Activated CD4-positive, alpha-beta T cell treated with anti-CD3 and anti-CD28 coated beads, Interleukin-2, amount 10 ng/mL, durations not matched to agents 7 days and 5 days (primary cell): Measurements from ENCODE around the gene TMEM135. TPM values are rescaled to one million over a fixed set of nuclear protein-coding genes. Genes with fewer than 3 reads are reported as not detected.

Experiments
- CTCF ChIA-PET: fragments of 350-600 bp; sonication (Branson Sonifier 250); formaldehyde crosslinking; loops from one replicate; lab custom pipeline; 2021; ENCODE audit warnings: antibody characterized with exemption; lab: Charles Lee
- POLR2A ChIA-PET: fragments of 350-600 bp; sonication (Branson Sonifier 250); formaldehyde crosslinking; loops from one replicate; lab custom pipeline; 2021; ENCODE audit warnings: antibody characterized with exemption; lab: Charles Lee
- DNase-seq: peaks from one replicate; pipeline ENCODE4 v3.0.0-alpha.2; 2020
- H3K27ac Mint-ChIP-seq: one replicate; pipeline ENCODE4 v1.8.0; 2021; ENCODE audit warnings: mild to moderate bottlenecking, moderate library complexity, mixed read lengths
- H3K27me3 Mint-ChIP-seq: one replicate; pipeline ENCODE4 v1.8.0; 2021; ENCODE audit warnings: mixed read lengths
- H3K36me3 Mint-ChIP-seq: one replicate; pipeline ENCODE4 v1.8.0; 2021; ENCODE audit warnings: low read depth, mixed read lengths
- H3K4me1 Mint-ChIP-seq: one replicate; pipeline ENCODE4 v1.8.0; 2021; ENCODE audit warnings: mixed read lengths
- H3K4me3 Mint-ChIP-seq: one replicate; pipeline ENCODE4 v1.8.0; 2021; ENCODE audit warnings: mild to moderate bottlenecking, moderate library complexity, mixed read lengths
- H3K9me3 Mint-ChIP-seq: one replicate; pipeline ENCODE4 v1.8.0; 2021; ENCODE audit warnings: mixed read lengths
- total RNA-seq, 2 experiments: library from RNA; stranded (reverse); gene quantifications; one replicate each; pipeline ENCODE4 v1.2.3, GENCODE V29; 2021

Gene TMEM135
- total RNA-seq, 2 experiments from 2014 or later: 32.9 to 33.1 TPM

DNA sequence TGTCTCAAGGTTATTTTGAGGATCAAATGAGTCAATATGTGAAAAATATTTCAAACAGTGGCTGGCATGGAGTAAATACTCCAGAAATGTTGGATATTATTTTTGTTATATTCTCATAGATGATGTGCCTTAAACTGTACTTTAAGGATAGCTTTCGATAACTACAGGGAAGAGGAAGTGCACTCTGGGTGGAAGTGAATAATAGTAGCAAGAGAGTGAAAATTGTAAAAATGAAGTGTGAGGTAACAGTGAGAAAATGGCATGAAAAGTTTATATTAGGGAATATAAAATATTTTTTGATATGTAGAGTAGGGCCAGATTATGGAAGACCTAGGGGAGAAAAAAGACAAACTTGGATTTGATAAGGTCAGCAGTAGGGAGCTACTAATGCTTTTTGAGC, 258.9 kb downstream of the TMEM135 start:
- H3K27ac Mint-ChIP-seq: no peak overlapping the region
- POLR2A ChIA-PET: no interaction called here
- H3K36me3 Mint-ChIP-seq: peaks cover 1% of the 10 kb centered on the region
- H3K27me3 Mint-ChIP-seq: no peaks in the 10 kb centered on the region
- H3K4me1 Mint-ChIP-seq: peaks cover 13% of the 10 kb centered on the region
- DNase-seq: no peak
- no peaks in the 10 kb centered on the region for H3K9me3 Mint-ChIP-seq
- no peak overlapping the region for H3K4me3 Mint-ChIP-seq
- CTCF ChIA-PET: no interaction called here

DNA sequence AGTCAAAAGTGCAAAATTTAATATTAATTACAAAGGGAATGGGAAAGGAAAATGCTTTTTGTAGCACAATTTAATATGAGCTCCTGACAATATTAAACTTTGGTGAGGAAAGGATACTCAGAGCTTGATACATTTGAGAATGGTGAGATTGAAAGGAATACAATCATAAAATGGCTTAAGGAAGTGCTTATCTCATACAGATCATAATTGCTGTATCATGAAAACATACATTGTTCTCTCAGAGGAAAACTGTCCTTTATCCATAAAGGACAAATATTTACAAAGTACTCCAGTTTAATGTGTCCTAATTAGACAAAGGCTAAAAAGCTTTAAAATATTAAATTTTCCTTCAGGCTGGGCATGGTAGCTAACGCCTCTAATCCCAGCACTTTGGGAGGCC, 260.4 kb downstream of the TMEM135 start:
- no peaks in the 10 kb centered on the region for H3K27me3 Mint-ChIP-seq
- peaks cover 1% of the 10 kb centered on the region for H3K36me3 Mint-ChIP-seq

GRCh38 chr11:87299041-87299481, 261.3 kb downstream of the TMEM135 start:
- no peak for DNase-seq
- Mint-ChIP-seq H3K4me3 (no peak overlapping the region), H3K36me3 (peaks cover 1% of the 10 kb centered on the region), H3K27ac (no peak overlapping the region), H3K27me3 (no peaks in the 10 kb centered on the region), H3K9me3 (no peaks in the 10 kb centered on the region), H3K4me1 (peaks cover 13% of the 10 kb centered on the region)
- POLR2A ChIA-PET: no interaction called here
- CTCF ChIA-PET: no interaction called here

More for the DNA sequence above, 260.4 kb downstream of the TMEM135 start:
- no peak overlapping the region for H3K4me3 Mint-ChIP-seq
- DNase-seq: no peak
- H3K27ac Mint-ChIP-seq: no peak overlapping the region
- POLR2A ChIA-PET: no interaction called here
- CTCF ChIA-PET: no interaction called here
- no peaks in the 10 kb centered on the region for H3K9me3 Mint-ChIP-seq
- peaks cover 13% of the 10 kb centered on the region for H3K4me1 Mint-ChIP-seq

DNA sequence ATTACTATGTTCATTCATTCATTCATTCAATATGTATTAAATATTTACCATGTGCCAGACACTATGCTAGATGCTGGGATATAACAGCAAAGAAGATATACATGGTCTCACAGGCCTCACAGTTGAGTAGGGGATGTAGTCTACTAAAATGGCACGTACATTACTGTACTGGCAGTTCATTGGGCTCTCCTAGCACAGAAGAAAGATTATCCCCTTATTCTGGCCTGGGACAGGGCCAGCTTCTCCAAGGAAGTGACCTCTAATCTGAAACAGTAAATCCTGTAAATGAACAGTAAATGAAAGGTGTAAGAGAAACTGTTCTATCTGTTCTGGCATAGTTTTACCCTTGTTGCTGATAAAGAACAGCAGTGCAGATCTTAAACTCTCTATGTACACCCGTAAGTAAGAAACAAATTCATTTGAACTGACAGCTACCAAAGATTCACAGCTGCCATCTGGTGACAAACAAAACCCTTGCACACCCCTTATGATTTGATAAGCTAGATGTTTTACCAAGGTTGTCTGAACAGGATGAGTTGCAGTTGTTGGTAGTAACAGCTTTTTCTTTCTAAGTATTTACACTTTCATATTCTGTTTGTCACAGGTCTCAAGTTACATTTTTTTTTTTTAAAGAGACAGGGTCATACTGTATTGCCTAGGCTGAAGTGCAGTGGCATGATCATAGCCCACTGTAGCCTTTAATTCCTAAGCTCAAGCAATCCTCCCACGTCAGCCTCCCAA, 263.1 kb downstream of the TMEM135 start:
- Mint-ChIP-seq H3K27ac (no peak overlapping the region), H3K36me3 (peaks cover 1% of the 10 kb centered on the region), H3K4me3 (no peak overlapping the region), H3K27me3 (no peaks in the 10 kb centered on the region), H3K9me3 (no peaks in the 10 kb centered on the region), H3K4me1 (peaks cover 13% of the 10 kb centered on the region)
- DNase-seq: no peak
- ChIA-PET CTCF (interaction anchor here (0.6 to 1.0 kb wide), 2 partner anchors 18 to 1704 kb away, joined by 3 read pairs; no protein-coding TSS in a partner anchor), POLR2A (interaction anchor here (0.6 to 0.7 kb wide), 2 partner anchors 15 to 281 kb away, joined by 3 read pairs; no protein-coding TSS in a partner anchor)

DNA sequence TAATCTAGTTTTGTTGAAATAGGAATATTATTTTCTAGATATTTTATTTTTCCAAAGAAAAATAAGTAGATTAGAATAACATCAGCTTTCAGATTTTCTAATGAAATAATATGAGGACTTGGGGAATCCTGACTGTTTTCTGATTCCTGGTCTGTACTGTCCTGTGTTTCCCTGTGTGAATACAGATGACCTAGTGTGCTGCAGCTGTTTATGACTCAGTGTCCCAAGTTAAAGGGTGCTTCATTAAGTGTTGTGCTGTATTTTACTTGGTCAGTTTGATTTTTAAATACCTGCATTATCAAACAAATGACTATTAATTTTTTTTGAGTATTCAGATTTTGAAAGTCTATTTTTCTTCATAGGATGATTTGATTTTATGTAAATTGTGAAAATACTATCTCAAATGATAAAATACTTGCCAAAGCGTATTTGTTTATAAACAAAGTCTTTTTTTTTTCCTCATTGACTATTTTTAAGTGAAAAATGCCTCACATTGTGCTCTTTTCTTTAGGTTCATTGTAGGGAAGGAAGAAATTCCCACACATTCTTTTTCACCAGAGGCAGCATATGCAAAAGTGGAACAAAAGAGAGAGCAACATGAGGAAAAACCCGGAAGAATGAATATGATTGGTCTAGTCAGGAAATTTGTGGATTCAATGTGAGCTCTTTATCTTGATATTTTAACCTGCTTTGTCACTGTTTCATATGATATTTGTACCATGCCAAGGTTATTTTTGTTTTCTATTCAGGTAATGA, 264.2 kb downstream of the TMEM135 start:
- ChIA-PET CTCF (interaction anchor here (0.6 kb wide), 2 partner anchors 306 to 1706 kb away, joined by 3 read pairs; no protein-coding TSS in a partner anchor), POLR2A (no interaction called here)
- Mint-ChIP-seq H3K4me3 (no peak overlapping the region), H3K4me1 (peaks cover 15% of the 10 kb centered on the region), H3K9me3 (no peaks in the 10 kb centered on the region), H3K36me3 (peaks cover 1% of the 10 kb centered on the region), H3K27me3 (no peaks in the 10 kb centered on the region), H3K27ac (no peak overlapping the region)
- no peak for DNase-seq

DNA sequence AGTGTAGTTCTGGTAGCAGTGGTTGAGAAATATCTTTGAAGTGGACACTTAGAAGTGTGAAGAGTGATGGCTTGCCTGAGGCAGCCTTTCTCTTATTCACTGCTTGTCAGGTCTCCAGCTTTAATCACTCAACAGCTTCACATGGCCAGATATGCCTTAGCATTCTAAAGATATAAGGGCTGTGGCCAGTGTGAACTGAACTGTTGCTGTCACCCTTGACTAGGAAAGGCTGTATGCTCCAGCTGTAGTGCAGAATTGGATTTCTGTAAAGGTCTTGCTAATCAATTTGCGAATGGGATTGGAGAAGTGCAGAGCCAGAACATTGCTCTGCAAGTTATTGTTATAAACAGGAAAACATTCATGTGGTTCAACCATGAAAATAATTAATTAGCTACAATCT, 266.7 kb downstream of the TMEM135 start:
- POLR2A ChIA-PET: no interaction called here
- Mint-ChIP-seq H3K36me3 (peaks cover 1% of the 10 kb centered on the region), H3K27me3 (no peaks in the 10 kb centered on the region), H3K4me3 (no peak overlapping the region), H3K4me1 (peaks cover 6% of the 10 kb centered on the region), H3K27ac (no peak overlapping the region), H3K9me3 (no peaks in the 10 kb centered on the region)
- CTCF ChIA-PET: no interaction called here
- DNase-seq: no peak

DNA sequence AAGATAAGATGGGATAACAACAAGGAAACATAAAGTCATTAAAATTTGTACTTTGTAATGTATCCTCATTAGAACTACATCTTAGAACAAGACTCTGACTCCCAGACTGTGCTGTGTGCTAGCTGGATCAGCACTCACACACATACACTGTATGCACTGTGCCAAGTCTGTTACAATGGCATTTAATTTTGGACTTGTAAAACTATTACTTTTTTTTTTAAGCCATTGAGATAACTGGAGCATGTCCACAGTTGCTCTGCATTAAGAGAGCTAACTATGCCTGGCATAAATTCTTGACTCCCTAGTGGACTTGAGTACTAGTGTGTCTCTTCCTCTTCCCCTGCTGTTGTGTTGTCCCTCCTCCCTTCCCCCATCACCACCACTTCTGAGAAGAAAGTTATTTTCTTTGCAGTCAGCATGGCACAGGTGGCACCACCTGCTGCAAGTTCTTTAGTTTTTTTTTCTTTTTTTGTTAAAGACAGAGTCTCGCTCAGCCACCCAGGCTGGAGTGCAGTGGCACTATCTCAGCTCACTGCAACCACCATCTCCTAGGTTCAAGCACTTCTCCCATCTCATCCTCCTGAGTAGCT, 268.6 kb downstream of the TMEM135 start:
- Mint-ChIP-seq H3K4me1 (peaks cover 2% of the 10 kb centered on the region), H3K4me3 (no peak overlapping the region), H3K27ac (no peak overlapping the region), H3K9me3 (no peaks in the 10 kb centered on the region), H3K36me3 (peaks cover 1% of the 10 kb centered on the region), H3K27me3 (no peaks in the 10 kb centered on the region)
- ChIA-PET POLR2A (no interaction called here), CTCF (no interaction called here)
- DNase-seq: no peak

GRCh38 chr11:87307101-87307500, 269.4 kb downstream of the TMEM135 start:
- CTCF ChIA-PET: no interaction called here
- no peak for DNase-seq
- Mint-ChIP-seq H3K36me3 (peaks cover 1% of the 10 kb centered on the region), H3K27ac (no peak overlapping the region), H3K4me3 (no peak overlapping the region), H3K4me1 (peaks cover 2% of the 10 kb centered on the region), H3K27me3 (no peaks in the 10 kb centered on the region), H3K9me3 (no peaks in the 10 kb centered on the region)
- POLR2A ChIA-PET: no interaction called here

GRCh38 chr11:87315229-87315628, 277.5 kb downstream of the TMEM135 start:
- DNase-seq: no peak
- H3K4me3 Mint-ChIP-seq: no peak overlapping the region
- H3K36me3 Mint-ChIP-seq: no peaks in the 10 kb centered on the region
- ChIA-PET POLR2A (no interaction called here), CTCF (no interaction called here)
- no peaks in the 10 kb centered on the region for H3K9me3 Mint-ChIP-seq
- H3K4me1 Mint-ChIP-seq: no peaks in the 10 kb centered on the region
- H3K27ac Mint-ChIP-seq: no peak overlapping the region
- H3K27me3 Mint-ChIP-seq: no peaks in the 10 kb centered on the region

GRCh38 chr11:87316491-87316890, 278.8 kb downstream of the TMEM135 start:
- no peak for DNase-seq
- Mint-ChIP-seq H3K27me3 (no peaks in the 10 kb centered on the region), H3K9me3 (no peaks in the 10 kb centered on the region), H3K4me1 (no peaks in the 10 kb centered on the region), H3K4me3 (no peak overlapping the region), H3K36me3 (no peaks in the 10 kb centered on the region), H3K27ac (no peak overlapping the region)
- ChIA-PET CTCF (interaction anchor here (1.3 kb wide), 1 partner anchor 279 kb away, joined by 3 read pairs; the partner anchor contains the start of gene TMEM135), POLR2A (interaction anchor here (0.6 kb wide), 1 partner anchor 16 kb away, joined by 3 read pairs; no protein-coding TSS in a partner anchor)

- Mint-ChIP-seq H3K4me3 (no peak overlapping the region), H3K27ac (no peak overlapping the region)
- CTCF ChIA-PET: no interaction called here
These were observed 279.7 kb downstream of the TMEM135 start for GRCh38 chr11:87317441-87317840.

GRCh38 chr11:87320123-87320522, 282.4 kb downstream of the TMEM135 start:
- Mint-ChIP-seq H3K4me3 (no peak overlapping the region), H3K27me3 (no peaks in the 10 kb centered on the region), H3K9me3 (no peaks in the 10 kb centered on the region), H3K4me1 (no peaks in the 10 kb centered on the region), H3K27ac (no peak overlapping the region), H3K36me3 (peaks cover 5% of the 10 kb centered on the region)
- POLR2A ChIA-PET: no interaction called here
- CTCF ChIA-PET: no interaction called here
- DNase-seq: no peak

More at GRCh38 chr11:87317441-87317840, 279.7 kb downstream of the TMEM135 start:
- no peaks in the 10 kb centered on the region for H3K9me3 Mint-ChIP-seq
- peaks cover 3% of the 10 kb centered on the region for H3K36me3 Mint-ChIP-seq
- no peaks in the 10 kb centered on the region for H3K4me1 Mint-ChIP-seq
- no peaks in the 10 kb centered on the region for H3K27me3 Mint-ChIP-seq
- DNase-seq: no peak
- POLR2A ChIA-PET: no interaction called here

DNA sequence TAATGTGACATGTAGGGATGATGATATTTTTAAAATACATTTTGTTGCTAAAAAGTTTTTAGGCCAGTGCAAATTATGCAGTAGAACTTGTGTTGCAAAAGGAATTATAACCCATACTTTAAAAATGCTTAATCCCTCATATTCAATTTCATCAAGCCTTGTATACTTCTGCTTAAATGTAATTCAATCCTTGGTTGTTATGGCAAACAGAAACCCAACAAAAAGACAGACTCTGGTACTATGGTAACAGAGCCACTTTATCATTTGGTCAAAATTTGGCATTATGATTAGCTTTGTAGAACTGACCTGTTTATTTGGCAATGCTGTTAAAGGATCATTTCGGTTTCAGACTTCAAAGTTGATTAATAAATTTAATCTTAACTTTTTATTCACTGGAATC, 284.8 kb downstream of the TMEM135 start:
- ChIA-PET CTCF (no interaction called here), POLR2A (no interaction called here)
- Mint-ChIP-seq H3K27me3 (no peaks in the 10 kb centered on the region), H3K27ac (no peak overlapping the region), H3K4me3 (no peak overlapping the region), H3K9me3 (no peaks in the 10 kb centered on the region), H3K4me1 (no peaks in the 10 kb centered on the region), H3K36me3 (peaks cover 12% of the 10 kb centered on the region)
- no peak for DNase-seq
